Loucy (cell line): ENCODE measurements around the gene SLC35A5.

Source experiments
- H2AFZ ChIP-seq: fragments of 200-600 bp; sonication (generic); 2 replicates; pipeline ENCODE4 v1.6.0; 2016; ENCODE audit warnings: antibody characterized with exemption, mild to moderate bottlenecking, low read length, moderate library complexity
- H3F3A ChIP-seq: fragments of 200-600 bp; 2 replicates; pipeline ENCODE4 v1.6.0; 2016; ENCODE audit warnings: antibody characterized with exemption, low read depth, mild to moderate bottlenecking
- H3K27me3 ChIP-seq: fragments of 200-600 bp; sonication (generic); 2 replicates; pipeline ENCODE4 v1.6.1; 2014; ENCODE audit warnings: low read length, mild to moderate bottlenecking; ENCODE audit not compliant: insufficient read depth, poor library complexity, severe bottlenecking
- H3K36me3 ChIP-seq: fragments of 200-600 bp; sonication (generic); 2 replicates; pipeline ENCODE4 v1.6.1; 2016; ENCODE audit warnings: low read length; ENCODE audit not compliant: insufficient read depth
- H3K4me1 ChIP-seq: fragments of 200-600 bp; sonication (generic); 2 replicates; pipeline ENCODE4 v1.5.1; 2014; ENCODE audit warnings: low read length, mild to moderate bottlenecking; ENCODE audit not compliant: insufficient read depth, poor library complexity, severe bottlenecking
- H3K4me2 ChIP-seq: fragments of 200-600 bp; sonication (generic); 2 replicates; pipeline ENCODE4 v1.6.0; 2014; ENCODE audit warnings: antibody characterized with exemption, low read length, low read depth, mild to moderate bottlenecking; ENCODE audit not compliant: poor library complexity, severe bottlenecking
- H3K4me3 ChIP-seq: fragments of 200-600 bp; sonication (generic); 2 replicates; pipeline ENCODE4 v1.5.1; 2014; ENCODE audit warnings: low read length, mild to moderate bottlenecking, mixed read lengths; ENCODE audit not compliant: poor library complexity, severe bottlenecking
- H3K79me2 ChIP-seq: fragments of 200-600 bp; sonication (generic); 2 replicates; pipeline ENCODE4 v1.6.1; 2014; ENCODE audit warnings: low read length; ENCODE audit not compliant: insufficient read depth
- H3K9ac ChIP-seq: fragments of 200-600 bp; sonication (generic); 2 replicates; pipeline ENCODE4 v1.6.0; 2014; ENCODE audit warnings: mild to moderate bottlenecking, low read depth, low read length, moderate library complexity; ENCODE audit not compliant: poor library complexity, severe bottlenecking
- H3K9me2 ChIP-seq: fragments of 200-600 bp; sonication (generic); replicated peaks from 2 replicates; pipeline ENCODE4 v1.6.1; 2016; ENCODE audit warnings: low read depth, low read length, mixed read lengths
- H3K9me3 ChIP-seq: fragments of 200-600 bp; sonication (generic); 2 replicates; pipeline ENCODE4 v1.6.1; 2014; ENCODE audit warnings: mild to moderate bottlenecking, antibody characterized with exemption, low read length, low read depth; ENCODE audit not compliant: insufficient read depth
- H4K20me1 ChIP-seq: fragments of 200-600 bp; sonication (generic); 2 replicates; pipeline ENCODE4 v1.6.0; 2014; ENCODE audit warnings: antibody characterized with exemption, low read length, mild to moderate bottlenecking; ENCODE audit not compliant: insufficient read depth, poor library complexity, severe bottlenecking
- CTCF ChIP-seq: fragments of 200-600 bp; sonication (generic); conservative IDR thresholded peaks from 2 replicates; pipeline ENCODE4 v1.5.1; 2014; ENCODE audit warnings: mild to moderate bottlenecking, antibody characterized with exemption, low read length
- EZH2phosphoT487 ChIP-seq: fragments of 200-600 bp; IDR thresholded peaks from 2 replicates; pipeline ENCODE4 v1.6.1; 2018; ENCODE audit warnings: antibody characterized with exemption, mild to moderate bottlenecking, moderate library complexity, borderline replicate concordance

The SLC35A5 gene

GRCh38 chr3:112632596-112632995 lies 70.8 kb downstream of the SLC35A5 start:
- no peaks in the 10 kb centered on the region for H4K20me1 ChIP-seq
- H3K4me2 ChIP-seq = no peak overlapping the region
- H3K4me1 ChIP-seq = no peaks in the 10 kb centered on the region
- no peak for TF ChIP-seq CTCF
- no peak for TF ChIP-seq EZH2phosphoT487
- H3K9me2 ChIP-seq = no peaks in the 10 kb centered on the region
- H3K9ac ChIP-seq = no peak overlapping the region
- no peaks in the 10 kb centered on the region for H3K9me3 ChIP-seq
- no peaks in the 10 kb centered on the region for H3K27me3 ChIP-seq
- no peak overlapping the region for H2AFZ ChIP-seq
- no peak overlapping the region for H3K4me3 ChIP-seq
- no peaks in the 10 kb centered on the region for H3K36me3 ChIP-seq
- no peaks in the 10 kb centered on the region for H3F3A ChIP-seq
- H3K79me2 ChIP-seq = no peaks in the 10 kb centered on the region

DNA sequence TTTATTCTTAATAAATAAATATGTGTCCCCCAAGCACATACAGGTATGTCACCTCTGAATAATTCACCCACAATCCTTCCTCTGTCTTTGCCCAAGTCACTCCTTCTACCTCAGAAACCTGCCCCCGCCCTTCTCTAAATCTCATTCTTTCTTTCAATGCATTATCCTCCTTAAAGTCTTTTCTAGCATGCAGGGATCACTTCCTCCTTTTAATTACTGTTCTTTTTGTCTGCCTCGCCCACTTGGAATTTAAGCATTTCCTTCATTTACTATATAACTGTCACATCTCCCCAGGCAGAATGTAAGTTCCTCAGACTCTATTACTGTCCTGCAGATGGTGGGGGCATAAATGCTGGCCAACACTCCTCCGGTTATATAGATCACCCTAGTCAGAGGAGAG lies 71.3 kb downstream of the SLC35A5 start:
- no peaks in the 10 kb centered on the region for H3K36me3 ChIP-seq
- H3K4me1 ChIP-seq = no peaks in the 10 kb centered on the region
- H2AFZ ChIP-seq = no peak overlapping the region
- H3K4me2 ChIP-seq = no peak overlapping the region
- H3K9ac ChIP-seq = no peak overlapping the region
- no peaks in the 10 kb centered on the region for H3K9me2 ChIP-seq
- no peaks in the 10 kb centered on the region for H3F3A ChIP-seq
- H3K9me3 ChIP-seq = no peaks in the 10 kb centered on the region
- no peaks in the 10 kb centered on the region for H3K27me3 ChIP-seq
- H3K79me2 ChIP-seq = no peaks in the 10 kb centered on the region
- H3K4me3 ChIP-seq = no peak overlapping the region
- no peak for TF ChIP-seq CTCF
- TF ChIP-seq EZH2phosphoT487 = no peak
- no peaks in the 10 kb centered on the region for H4K20me1 ChIP-seq

DNA sequence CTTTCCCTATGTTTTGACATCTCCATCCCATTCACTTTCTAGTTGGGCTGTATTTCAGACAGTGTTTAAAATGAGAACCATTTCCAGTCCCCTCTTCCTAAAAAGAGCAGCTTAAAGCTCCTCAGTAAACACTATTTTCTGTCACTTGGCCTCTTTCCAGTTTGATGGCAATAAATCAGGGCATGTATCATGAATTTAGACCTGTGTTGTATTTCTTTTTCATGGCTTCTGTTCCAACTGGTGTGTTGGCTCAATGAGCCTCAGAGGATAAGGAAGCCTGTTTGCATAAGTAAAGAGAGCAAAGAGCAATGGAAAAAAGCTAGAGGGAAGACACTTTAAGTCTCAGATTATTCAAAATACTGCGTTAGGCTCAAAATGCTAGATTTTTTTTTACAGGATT lies 71.9 kb downstream of the SLC35A5 start:
- no peaks in the 10 kb centered on the region for H3K27me3 ChIP-seq
- TF ChIP-seq EZH2phosphoT487 (no peak), CTCF (no peak)
- H3F3A ChIP-seq = no peaks in the 10 kb centered on the region
- H3K9ac ChIP-seq = no peak overlapping the region
- no peaks in the 10 kb centered on the region for H3K9me3 ChIP-seq
- no peaks in the 10 kb centered on the region for H3K36me3 ChIP-seq
- H3K9me2 ChIP-seq = no peaks in the 10 kb centered on the region
- no peaks in the 10 kb centered on the region for H3K4me1 ChIP-seq
- H3K4me3 ChIP-seq = no peak overlapping the region
- no peaks in the 10 kb centered on the region for H4K20me1 ChIP-seq
- H2AFZ ChIP-seq = no peak overlapping the region
- H3K4me2 ChIP-seq = no peak overlapping the region
- H3K79me2 ChIP-seq = no peaks in the 10 kb centered on the region
